Naive thymus-derived CD4-positive, alpha-beta T cell (primary cell): ENCODE results near the gene GDPD5. TPM values are rescaled to one million over a fixed set of nuclear protein-coding genes. Genes with fewer than 3 reads are reported as not detected.

Experiments used
- ATAC-seq: fragments of 150-1000 bp; cut with Tn5 transposase; 2 replicates; pipeline ENCODE4 v1.10.0; 2021; ENCODE audit warnings: mild to moderate bottlenecking, moderate library complexity
- CTCF ChIA-PET: fragments of 350-600 bp; sonication (Branson Sonifier 250); formaldehyde crosslinking; loops from one replicate; lab custom pipeline; 2021; ENCODE audit warnings: antibody characterized with exemption; lab: Charles Lee
- POLR2A ChIA-PET: fragments of 350-600 bp; sonication (Branson Sonifier 250); formaldehyde crosslinking; loops from one replicate; lab custom pipeline; 2021; ENCODE audit warnings: antibody characterized with exemption, inconsistent platforms; lab: Charles Lee
- DNase-seq, 9 donors: peaks; one replicate each; pipeline versions ENCODE4 v3.0.0 to v3.0.0-alpha.2; 2020 to 2022; ENCODE audit warnings: mixed read lengths in 1 of 9
- H3K27ac ChIP-seq: one replicate; pipeline ENCODE4 v1.7.0; 2013; ENCODE audit warnings: mild to moderate bottlenecking, low read depth, low read length, moderate library complexity
- H3K27me3 ChIP-seq, 2 donors: one replicate each; pipeline ENCODE4 v1.7.0; 2013; ENCODE audit warnings: low read length in 2 of 2, mild to moderate bottlenecking in 2 of 2, moderate library complexity in 2 of 2; ENCODE audit not compliant: control insufficient read depth in 2 of 2, insufficient read depth in 2 of 2
- H3K36me3 ChIP-seq, 3 experiments: 1 replicate in 2 of 3; 2 replicates in 1 of 3; pipeline ENCODE4 v1.7.0; 2013; ENCODE audit warnings: low read length in 3 of 3, mild to moderate bottlenecking in 3 of 3, moderate library complexity in 1 of 3; ENCODE audit not compliant: insufficient read depth in 3 of 3, control insufficient read depth in 2 of 3
- H3K4me1 ChIP-seq, 2 donors: one replicate each; pipeline ENCODE4 v1.7.0; 2013; ENCODE audit warnings: low read length in 2 of 2, mild to moderate bottlenecking in 2 of 2, moderate library complexity in 1 of 2; ENCODE audit not compliant: control insufficient read depth in 2 of 2, insufficient read depth in 2 of 2
- H3K4me3 ChIP-seq: 2 replicates; pipeline ENCODE4 v1.7.0; 2013; ENCODE audit warnings: mild to moderate bottlenecking, low read length
- H3K9me3 ChIP-seq, 3 experiments: 1 replicate in 2 of 3; 2 replicates in 1 of 3; pipeline ENCODE4 v1.7.0; 2013; ENCODE audit warnings: low read length in 3 of 3; ENCODE audit not compliant: control insufficient read depth in 2 of 3
- H3K27ac Mint-ChIP-seq, 9 donors: one replicate each; pipeline ENCODE4 v1.8.0; 2020 to 2022; ENCODE audit warnings: mixed read lengths in 9 of 9, mild to moderate bottlenecking in 8 of 9, moderate library complexity in 5 of 9, inconsistent platforms in 2 of 9
- H3K27me3 Mint-ChIP-seq, 5 donors: one replicate each; pipeline ENCODE4 v1.8.0; 2021 to 2022; ENCODE audit warnings: mixed read lengths in 5 of 5, mild to moderate bottlenecking in 1 of 5
- H3K36me3 Mint-ChIP-seq, 5 donors: one replicate each; pipeline ENCODE4 v1.8.0; 2020 to 2022; ENCODE audit warnings: mixed read lengths in 5 of 5, mild to moderate bottlenecking in 3 of 5, inconsistent platforms in 1 of 5
- H3K4me1 Mint-ChIP-seq, 7 donors: one replicate each; pipeline ENCODE4 v1.8.0; 2020 to 2022; ENCODE audit warnings: mixed read lengths in 7 of 7, mild to moderate bottlenecking in 3 of 7, inconsistent platforms in 1 of 7
- H3K4me3 Mint-ChIP-seq, 10 donors: one replicate each; pipeline ENCODE4 v1.8.0; 2020 to 2022; ENCODE audit warnings: mild to moderate bottlenecking in 10 of 10, mixed read lengths in 10 of 10, moderate library complexity in 6 of 10, inconsistent platforms in 2 of 10
- H3K9me3 Mint-ChIP-seq, 11 donors: one replicate each; pipeline ENCODE4 v1.8.0; 2020 to 2022; ENCODE audit warnings: mixed read lengths in 11 of 11, mild to moderate bottlenecking in 4 of 11, inconsistent platforms in 1 of 11, moderate library complexity in 1 of 11
- intact Hi-C, 2 donors: fragments of 100-400 bp; cut with micrococcal nuclease; formaldehyde crosslinking; loops; one replicate each; pipeline ENCODE4 v1.15.1; 2023
- polyA plus RNA-seq, 2 donors: library from polyadenylated mRNA; unstranded; fragments of 300-500 nt; fragmentation: Illumina TruSeq; gene quantifications; one replicate each; pipeline ENCODE4 v1.2.3, GENCODE V29; 2021
- total RNA-seq, 6 experiments: library from RNA in 5 of 6; stranded (reverse) in 5 of 6; gene quantifications; 1 replicate in 5 of 6; 2 replicates in 1 of 6; pipeline ENCODE4 v1.2.3 and lab custom pipeline; 2021 to 2026

GDPD5 gene
- total and polyA plus RNA-seq, 7 experiments from 2014 or later: 3.9 to 50.3 (median 21.1) TPM

DNA sequence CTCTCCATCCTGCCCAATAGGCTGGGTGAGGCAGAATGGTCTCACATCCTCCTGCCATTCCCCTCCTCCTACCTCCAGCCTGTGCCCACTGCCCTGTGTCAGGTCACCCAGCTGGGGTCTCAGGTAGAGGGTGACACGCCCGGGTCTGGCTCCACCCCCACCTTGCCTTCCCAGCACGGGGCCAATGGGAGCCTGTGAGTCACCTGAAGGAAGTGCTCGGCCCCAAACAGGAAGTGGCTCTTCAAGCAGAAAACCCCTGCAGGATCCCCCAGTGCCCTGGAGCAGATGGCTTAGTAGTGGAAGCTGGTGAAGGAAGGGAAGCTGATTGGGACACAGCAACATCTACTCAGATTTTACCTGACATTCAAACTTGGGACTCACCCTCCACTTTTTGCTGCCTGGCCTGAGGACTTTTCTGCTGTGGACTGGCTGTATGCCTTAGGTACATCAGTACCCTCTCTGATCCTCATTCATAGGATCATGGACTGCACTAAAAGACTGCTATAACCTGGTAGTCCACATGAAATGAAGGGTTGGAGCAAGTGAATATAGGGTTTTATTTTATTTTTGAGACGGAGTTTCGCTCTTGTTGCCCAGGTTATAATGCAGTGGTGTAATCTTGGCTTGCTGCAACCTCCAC lies 33.4 kb downstream of the GDPD5 start:
- Mint-ChIP-seq H3K36me3 (peaks cover 0 to 4% (median 0%) of the 10 kb centered on the region in 5 donors), H3K27me3 (no peaks in the 10 kb centered on the region), H3K4me3 (peak overlapping the region; percentile 18 to 76 (median 61)), H3K4me1 (peaks cover 5 to 23% (median 17%) of the 10 kb centered on the region in 7 donors), H3K27ac (peak overlapping the region in 8 of 9 donors; percentile 33 to 83 (median 74)), H3K9me3 (no peaks in the 10 kb centered on the region)
- peak; percentile 90 for ATAC-seq
- Histone ChIP-seq H3K4me3 (no peak overlapping the region), H3K4me1 (peaks cover 12 to 14% of the 10 kb centered on the region in 2 donors), H3K9me3 (no peaks in the 10 kb centered on the region), H3K27ac (peak overlapping the region; percentile 4), H3K36me3 (no peaks in the 10 kb centered on the region), H3K27me3 (no peaks in the 10 kb centered on the region)
- ChIA-PET POLR2A (no interaction called here), CTCF (interaction anchor here (1.3 kb wide), 1 partner anchor 42 kb away, joined by 4 read pairs; no protein-coding TSS in a partner anchor)
- DNase-seq: peak in 7 of 9 donors; percentile 12 to 52 (median 31)
- intact Hi-C loops: loop anchor here in 1 of 2 donors (1.0 to 2.0 kb wide), 2 partner anchors 16 to 33 kb away; partner anchors contain the start of gene GDPD5

GRCh38 chr11:75491465-75491864 lies 34.3 kb downstream of the GDPD5 start:
- peaks cover 12 to 14% of the 10 kb centered on the region in 2 donors for H3K4me1 ChIP-seq
- no peaks in the 10 kb centered on the region for H3K9me3 ChIP-seq
- ChIA-PET POLR2A (interaction anchor here (0.6 kb wide), 1 partner anchor 1777 kb away, joined by 3 read pairs; no protein-coding TSS in a partner anchor), CTCF (interaction anchor here (1.3 kb wide), 1 partner anchor 43 kb away, joined by 4 read pairs; no protein-coding TSS in a partner anchor)
- no peak for ATAC-seq
- H3K4me3 ChIP-seq: no peak overlapping the region
- no peak for DNase-seq
- Mint-ChIP-seq H3K27ac (peak overlapping the region in 5 of 9 donors; percentile 25 to 83 (median 64)), H3K36me3 (peaks cover 0 to 4% (median 0%) of the 10 kb centered on the region in 5 donors), H3K9me3 (no peaks in the 10 kb centered on the region), H3K4me3 (peak overlapping the region in 4 of 10 donors; percentile 30 to 68 (median 55)), H3K4me1 (peaks cover 5 to 25% (median 17%) of the 10 kb centered on the region in 7 donors), H3K27me3 (no peaks in the 10 kb centered on the region)
- no peaks in the 10 kb centered on the region for H3K27me3 ChIP-seq
- H3K27ac ChIP-seq: no peak overlapping the region
- intact Hi-C loops: no loop called here
- H3K36me3 ChIP-seq: no peaks in the 10 kb centered on the region

- H3K9me3 ChIP-seq: no peaks in the 10 kb centered on the region
- DNase-seq (no peak), ATAC-seq (no peak)
- no peaks in the 10 kb centered on the region for H3K36me3 ChIP-seq
- POLR2A ChIA-PET: interaction anchor here (0.5 to 1.2 kb wide), 5 partner anchors 13 to 1776 kb away, joined by 3 to 4 read pairs (median 3); partner anchors contain the start of gene GDPD5
- H3K36me3 Mint-ChIP-seq: peaks cover 0 to 4% (median 0%) of the 10 kb centered on the region in 5 donors
- CTCF ChIA-PET: interaction anchor here (2.1 kb wide), 1 partner anchor 40 kb away, joined by 4 read pairs; no protein-coding TSS in a partner anchor
- no peaks in the 10 kb centered on the region for H3K27me3 Mint-ChIP-seq
- H3K27ac Mint-ChIP-seq: peak overlapping the region in 3 of 9 donors; percentile 48 to 84 (median 79)
- H3K4me1 Mint-ChIP-seq: peaks cover 5 to 25% (median 17%) of the 10 kb centered on the region in 7 donors
- H3K4me1 ChIP-seq: peaks cover 12 to 14% of the 10 kb centered on the region in 2 donors
- no peaks in the 10 kb centered on the region for H3K27me3 ChIP-seq
- no peaks in the 10 kb centered on the region for H3K9me3 Mint-ChIP-seq
- intact Hi-C loops: no loop called here
- H3K4me3 Mint-ChIP-seq: peak overlapping the region in 1 of 10 donors; percentile 35
- H3K4me3 ChIP-seq: no peak overlapping the region
- no peak overlapping the region for H3K27ac ChIP-seq
Observed at GRCh38 chr11:75490221-75491181, 35.2 kb downstream of the GDPD5 start.

DNA sequence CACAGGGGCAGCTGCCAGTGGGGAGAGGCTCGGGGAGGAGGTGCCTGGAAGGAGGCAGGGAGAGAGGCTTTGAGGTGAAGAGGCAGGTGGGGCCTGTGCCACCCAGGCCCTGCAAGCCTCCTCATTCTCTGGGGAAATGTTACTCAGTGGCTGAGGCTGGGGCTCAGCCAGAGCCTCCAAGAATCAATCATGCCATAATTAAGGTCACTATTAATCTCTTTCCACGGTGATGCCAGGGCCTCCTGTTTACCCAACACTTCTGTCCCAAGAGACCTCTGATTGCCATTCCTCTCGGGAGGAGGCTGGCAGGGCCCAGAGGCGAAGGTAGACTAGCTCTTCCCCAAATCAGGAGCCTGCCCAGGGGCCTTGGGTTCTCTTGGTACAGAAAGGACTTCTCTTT lies 38.4 kb downstream of the GDPD5 start:
- peaks cover 0 to 2% (median 0%) of the 10 kb centered on the region in 11 donors for H3K9me3 Mint-ChIP-seq
- no peaks in the 10 kb centered on the region for H3K27me3 Mint-ChIP-seq
- intact Hi-C loops: no loop called here
- H3K4me1 Mint-ChIP-seq: peaks cover 5 to 15% (median 10%) of the 10 kb centered on the region in 7 donors
- no peak overlapping the region for H3K27ac Mint-ChIP-seq
- no peak for ATAC-seq
- H3K36me3 Mint-ChIP-seq: peaks cover 0 to 4% (median 0%) of the 10 kb centered on the region in 5 donors
- H3K27ac ChIP-seq: no peak overlapping the region
- no peak overlapping the region for H3K4me3 Mint-ChIP-seq
- H3K9me3 ChIP-seq: no peaks in the 10 kb centered on the region
- ChIA-PET POLR2A (no interaction called here), CTCF (interaction anchor here (0.6 kb wide), 1 partner anchor 37 kb away, joined by 3 read pairs; no protein-coding TSS in a partner anchor)
- H3K4me1 ChIP-seq: peaks cover 8 to 11% of the 10 kb centered on the region in 2 donors
- no peak for DNase-seq
- no peak overlapping the region for H3K4me3 ChIP-seq
- H3K36me3 ChIP-seq: no peaks in the 10 kb centered on the region
- H3K27me3 ChIP-seq: no peaks in the 10 kb centered on the region

DNA sequence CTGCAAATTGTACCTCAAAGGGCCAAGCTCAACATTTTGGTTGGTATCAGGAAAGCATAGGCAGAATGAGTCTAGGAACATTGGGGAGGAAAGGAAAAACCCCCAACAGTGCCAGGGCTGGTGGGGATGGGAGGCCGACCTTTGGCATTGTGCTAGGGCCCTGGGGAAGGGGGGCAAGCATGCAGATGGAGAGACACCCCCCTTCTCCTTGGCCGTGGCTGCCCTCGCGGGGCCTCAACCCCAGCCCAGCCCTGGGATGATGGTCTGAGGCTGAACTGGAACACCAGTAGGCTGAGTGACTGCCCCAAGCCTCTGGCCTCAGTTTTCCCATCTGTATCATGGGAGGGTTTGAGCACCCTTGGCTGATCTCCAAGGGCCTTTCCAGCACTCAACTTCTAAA lies 40.0 kb downstream of the GDPD5 start:
- Mint-ChIP-seq H3K9me3 (peaks cover 0 to 2% (median 0%) of the 10 kb centered on the region in 11 donors), H3K36me3 (peaks cover 0 to 4% (median 0%) of the 10 kb centered on the region in 5 donors), H3K27me3 (no peaks in the 10 kb centered on the region), H3K27ac (no peak overlapping the region), H3K4me1 (peaks cover 0 to 11% (median 0%) of the 10 kb centered on the region in 7 donors), H3K4me3 (no peak overlapping the region)
- Histone ChIP-seq H3K27ac (no peak overlapping the region), H3K27me3 (no peaks in the 10 kb centered on the region), H3K4me1 (no peaks in the 10 kb centered on the region), H3K9me3 (no peaks in the 10 kb centered on the region), H3K4me3 (no peak overlapping the region), H3K36me3 (no peaks in the 10 kb centered on the region)
- intact Hi-C loops: no loop called here
- ATAC-seq (no peak), DNase-seq (no peak)
- ChIA-PET CTCF (no interaction called here), POLR2A (no interaction called here)

DNA sequence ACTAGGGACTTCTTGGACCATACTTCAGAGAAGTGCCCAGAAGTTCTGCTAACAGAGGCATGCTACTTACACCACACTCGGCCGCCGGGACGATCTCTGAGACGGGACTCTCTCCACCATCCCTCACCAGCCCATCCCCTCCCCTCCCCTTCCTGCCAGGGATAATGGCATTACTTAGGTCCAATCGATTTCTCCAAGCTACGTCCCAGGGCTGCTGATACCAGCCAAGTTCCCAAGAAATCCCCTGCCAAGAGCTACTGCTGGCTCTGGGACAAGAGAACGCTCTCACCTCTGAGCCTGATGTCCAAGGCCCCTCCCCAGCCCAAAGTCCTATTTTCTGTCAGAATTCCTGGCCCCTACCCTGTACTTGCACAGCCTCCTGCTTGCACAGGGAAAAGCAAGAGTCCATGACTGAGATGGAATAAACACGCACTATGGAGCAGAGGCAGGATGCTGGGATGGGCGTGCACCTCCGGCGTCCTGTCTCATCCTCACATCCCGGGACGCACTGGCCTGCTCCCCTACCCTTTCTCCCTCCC lies 42.7 kb downstream of the GDPD5 start:
- no peak for ATAC-seq

More for the DNA sequence above, 42.7 kb downstream of the GDPD5 start:
- Mint-ChIP-seq H3K27ac (peak overlapping the region in 1 of 9 donors; percentile 49), H3K27me3 (no peaks in the 10 kb centered on the region), H3K4me1 (peaks cover 0 to 10% (median 0%) of the 10 kb centered on the region in 7 donors), H3K36me3 (no peaks in the 10 kb centered on the region), H3K9me3 (peaks cover 0 to 2% (median 0%) of the 10 kb centered on the region in 11 donors), H3K4me3 (no peak overlapping the region)
- DNase-seq: no peak
- intact Hi-C loops: no loop called here
- no peak overlapping the region for H3K27ac ChIP-seq
- no peaks in the 10 kb centered on the region for H3K4me1 ChIP-seq
- ChIA-PET POLR2A (no interaction called here), CTCF (no interaction called here)
- H3K4me3 ChIP-seq: no peak overlapping the region
- no peaks in the 10 kb centered on the region for H3K36me3 ChIP-seq
- H3K9me3 ChIP-seq: no peaks in the 10 kb centered on the region
- no peaks in the 10 kb centered on the region for H3K27me3 ChIP-seq
